CD4-positive, alpha-beta T cell treated with Interleukin-12 subunit alpha and Interleukin-12 subunit beta, for 1 hour (primary cell): ENCODE data around the gene SIRT1.
"Not testable (repeated sequence)": the region's sequence is repeated elsewhere in the genome, so short reads cannot be mapped to it uniquely, and the experiment has no call there.

Experiments used
- DNase-seq: peaks from one replicate; pipeline ENCODE4 v3.0.0-alpha.2; 2020

Gene SIRT1

GRCh38 chr10:67966035-67966434 is 81.6 kb downstream of the SIRT1 start:
- DNase-seq, result not testable (repeated sequence)
